ENCODE measurements around the gene NFIB. TPM values are rescaled to one million over a fixed set of nuclear protein-coding genes. Genes with fewer than 3 reads are reported as not detected.

The NFIB gene
- total RNA-seq, 1 donor from 2014 or later, result 9.4 TPM

DNA sequence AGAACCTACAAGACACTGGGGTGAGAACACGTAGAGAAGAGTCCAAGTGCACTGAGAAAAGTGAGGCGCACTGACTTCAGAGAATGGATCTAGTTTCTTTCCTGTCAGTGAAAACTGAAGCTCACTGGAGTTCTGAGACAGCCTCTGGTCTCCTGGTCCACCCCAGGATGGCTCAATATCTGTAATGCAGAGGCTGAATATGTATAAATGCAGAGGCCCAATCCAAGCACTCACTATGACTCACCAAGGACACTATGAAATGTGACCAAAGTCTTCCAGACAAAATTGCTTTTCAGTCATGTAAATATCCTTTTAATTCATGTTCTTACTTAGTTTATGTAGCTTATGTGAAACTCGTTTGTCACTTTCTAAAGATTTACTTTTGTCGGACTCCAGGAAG lies 53.8 kb downstream of the NFIB start:
- Histone ChIP-seq H3K4me2 (ENCODE audit: low read length) (no peak overlapping the region), H3K36me3 (ENCODE audit: insufficient read depth, low read length) (no peaks in the 10 kb centered on the region), H3K4me1 (ENCODE audit: insufficient read depth, low read length) (peaks cover 7% of the 10 kb centered on the region), H4K20me1 (ENCODE audit: insufficient read depth, low read length) (peaks cover 32% of the 10 kb centered on the region), H3K9ac (ENCODE audit: low read length) (no peak overlapping the region), H2AFZ (ENCODE audit: low read depth, low read length) (no peak overlapping the region), H3K4me3 (ENCODE audit: insufficient read depth, low read depth, low read length) (no peak overlapping the region), H3K9me3 (ENCODE audit: insufficient read depth, low read depth, low read length) (no peaks in the 10 kb centered on the region), H3K27me3 (ENCODE audit: insufficient read depth, low read length) (no peaks in the 10 kb centered on the region), H3K27ac (ENCODE audit: low read depth, low read length) (no peak overlapping the region), H3K79me2 (ENCODE audit: insufficient read depth, low read length) (peaks cover 78% of the 10 kb centered on the region)
- DNase-seq (ENCODE audit: low read depth) (no peak), FAIRE-seq (no peak)
- Mint-ChIP-seq H3K9me3 (ENCODE audit: unreplicated experiment) (no peaks in the 10 kb centered on the region), H3K4me1 (ENCODE audit: low read depth, unreplicated experiment) (peaks cover 3% of the 10 kb centered on the region), H3K4me3 (ENCODE audit: unreplicated experiment) (no peak overlapping the region), H3K36me3 (ENCODE audit: low read depth, unreplicated experiment) (peaks cover 3% of the 10 kb centered on the region), H3K27me3 (ENCODE audit: low read depth, unreplicated experiment) (no peaks in the 10 kb centered on the region), H3K27ac (ENCODE audit: unreplicated experiment) (no peak overlapping the region)
- TF ChIP-seq, protein P1, sequence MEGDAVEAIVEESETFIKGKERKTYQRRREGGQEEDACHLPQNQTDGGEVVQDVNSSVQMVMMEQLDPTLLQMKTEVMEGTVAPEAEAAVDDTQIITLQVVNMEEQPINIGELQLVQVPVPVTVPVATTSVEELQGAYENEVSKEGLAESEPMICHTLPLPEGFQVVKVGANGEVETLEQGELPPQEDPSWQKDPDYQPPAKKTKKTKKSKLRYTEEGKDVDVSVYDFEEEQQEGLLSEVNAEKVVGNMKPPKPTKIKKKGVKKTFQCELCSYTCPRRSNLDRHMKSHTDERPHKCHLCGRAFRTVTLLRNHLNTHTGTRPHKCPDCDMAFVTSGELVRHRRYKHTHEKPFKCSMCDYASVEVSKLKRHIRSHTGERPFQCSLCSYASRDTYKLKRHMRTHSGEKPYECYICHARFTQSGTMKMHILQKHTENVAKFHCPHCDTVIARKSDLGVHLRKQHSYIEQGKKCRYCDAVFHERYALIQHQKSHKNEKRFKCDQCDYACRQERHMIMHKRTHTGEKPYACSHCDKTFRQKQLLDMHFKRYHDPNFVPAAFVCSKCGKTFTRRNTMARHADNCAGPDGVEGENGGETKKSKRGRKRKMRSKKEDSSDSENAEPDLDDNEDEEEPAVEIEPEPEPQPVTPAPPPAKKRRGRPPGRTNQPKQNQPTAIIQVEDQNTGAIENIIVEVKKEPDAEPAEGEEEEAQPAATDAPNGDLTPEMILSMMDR (IDR thresholded peaks at IDR 0.05; ENCODE audit: insufficient read depth, low read depth, low read length), result no peak
- no peak for TF ChIP-seq EZH2 (IDR thresholded peaks at IDR 0.05; ENCODE audit: insufficient read depth, low read length)

DNA sequence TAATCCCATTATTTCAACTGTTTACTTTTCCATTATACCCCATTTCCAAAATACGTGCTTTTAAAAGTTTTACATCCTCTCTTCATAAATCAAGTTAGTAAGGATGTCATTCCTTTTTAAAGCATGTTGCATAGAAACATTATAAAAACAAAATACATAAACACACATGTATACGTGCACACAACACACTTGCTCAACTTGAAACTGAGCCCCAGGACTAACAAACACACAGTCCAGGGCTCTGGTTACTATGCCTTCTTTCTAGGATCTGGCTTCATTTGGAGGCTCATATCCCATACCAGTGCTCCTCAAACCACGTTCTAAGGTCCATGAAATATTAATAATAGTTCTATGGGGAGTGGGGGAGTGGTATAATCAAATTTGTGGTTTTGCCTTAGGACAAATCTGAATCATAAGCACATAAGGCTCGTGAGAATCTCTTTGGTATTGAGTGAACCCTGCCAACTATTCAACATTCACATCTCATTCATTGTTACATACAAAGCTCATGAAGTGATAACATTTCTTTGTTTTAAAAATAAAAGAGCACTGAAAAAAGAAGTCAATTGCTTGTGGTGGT lies 55.2 kb downstream of the NFIB start:
- no peak overlapping the region for H3K9ac ChIP-seq (ENCODE audit: low read length)
- H3K4me1 ChIP-seq (ENCODE audit: insufficient read depth, low read length), result peaks cover 7% of the 10 kb centered on the region
- H3K27me3 ChIP-seq (ENCODE audit: insufficient read depth, low read length), result no peaks in the 10 kb centered on the region
- no peaks in the 10 kb centered on the region for H3K9me3 ChIP-seq (ENCODE audit: insufficient read depth, low read depth, low read length)
- H3K4me3 Mint-ChIP-seq (ENCODE audit: unreplicated experiment), result no peak overlapping the region
- no peak overlapping the region for H3K4me3 ChIP-seq (ENCODE audit: insufficient read depth, low read depth, low read length)
- peaks cover 30% of the 10 kb centered on the region for H4K20me1 ChIP-seq (ENCODE audit: insufficient read depth, low read length)
- no peak for TF ChIP-seq EZH2 (IDR thresholded peaks at IDR 0.05; ENCODE audit: insufficient read depth, low read length)
- TF ChIP-seq, protein P1 (IDR thresholded peaks at IDR 0.05; ENCODE audit: insufficient read depth, low read depth, low read length), result no peak
- no peak overlapping the region for H3K27ac ChIP-seq (ENCODE audit: low read depth, low read length)
- H2AFZ ChIP-seq (ENCODE audit: low read depth, low read length), result no peak overlapping the region
- H3K27me3 Mint-ChIP-seq (ENCODE audit: low read depth, unreplicated experiment), result no peaks in the 10 kb centered on the region
- H3K27ac Mint-ChIP-seq (ENCODE audit: unreplicated experiment), result no peak overlapping the region
- no peaks in the 10 kb centered on the region for H3K36me3 ChIP-seq (ENCODE audit: insufficient read depth, low read length)
- FAIRE-seq (no peak), DNase-seq (ENCODE audit: low read depth) (peak; percentile 68)
- H3K4me1 Mint-ChIP-seq (ENCODE audit: low read depth, unreplicated experiment), result peaks cover 3% of the 10 kb centered on the region
- peaks cover 3% of the 10 kb centered on the region for H3K36me3 Mint-ChIP-seq (ENCODE audit: low read depth, unreplicated experiment)
- H3K79me2 ChIP-seq (ENCODE audit: insufficient read depth, low read length), result peaks cover 79% of the 10 kb centered on the region
- no peaks in the 10 kb centered on the region for H3K9me3 Mint-ChIP-seq (ENCODE audit: unreplicated experiment)
- H3K4me2 ChIP-seq (ENCODE audit: low read length), result no peak overlapping the region

DNA sequence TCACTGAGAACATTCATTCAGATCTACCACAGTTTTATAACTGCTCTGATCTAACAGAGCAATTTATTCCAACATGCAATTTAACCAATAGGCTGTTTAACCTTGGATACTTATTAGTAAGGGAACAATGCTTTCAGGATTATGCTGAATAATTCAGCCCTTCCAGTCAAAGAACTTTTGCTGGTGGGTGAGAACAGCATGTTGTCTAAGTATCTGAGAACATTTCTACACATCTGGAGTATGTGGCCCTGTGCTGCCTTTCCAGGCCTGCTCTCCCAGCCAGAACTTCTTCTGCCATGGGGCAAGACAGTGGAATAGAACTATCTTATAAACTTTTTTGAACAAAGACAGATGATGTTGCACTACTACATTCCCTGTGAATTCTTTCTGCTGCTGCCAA lies 55.8 kb downstream of the NFIB start:
- H3K27ac ChIP-seq (ENCODE audit: low read depth, low read length), result no peak overlapping the region
- no peak overlapping the region for H3K4me2 ChIP-seq (ENCODE audit: low read length)
- TF ChIP-seq EZH2 (IDR thresholded peaks at IDR 0.05; ENCODE audit: insufficient read depth, low read length), result no peak
- TF ChIP-seq, protein P1 (IDR thresholded peaks at IDR 0.05; ENCODE audit: insufficient read depth, low read depth, low read length), result no peak
- H3K9me3 Mint-ChIP-seq (ENCODE audit: unreplicated experiment), result no peaks in the 10 kb centered on the region
- H3K27ac Mint-ChIP-seq (ENCODE audit: unreplicated experiment), result no peak overlapping the region
- no peaks in the 10 kb centered on the region for H3K36me3 ChIP-seq (ENCODE audit: insufficient read depth, low read length)
- peaks cover 80% of the 10 kb centered on the region for H3K79me2 ChIP-seq (ENCODE audit: insufficient read depth, low read length)
- H3K9ac ChIP-seq (ENCODE audit: low read length), result no peak overlapping the region
- no peak overlapping the region for H2AFZ ChIP-seq (ENCODE audit: low read depth, low read length)
- no peak overlapping the region for H3K4me3 Mint-ChIP-seq (ENCODE audit: unreplicated experiment)
- FAIRE-seq (peak; percentile 13), DNase-seq (ENCODE audit: low read depth) (no peak)
- no peaks in the 10 kb centered on the region for H3K27me3 Mint-ChIP-seq (ENCODE audit: low read depth, unreplicated experiment)
- no peaks in the 10 kb centered on the region for H3K9me3 ChIP-seq (ENCODE audit: insufficient read depth, low read depth, low read length)
- peaks cover 7% of the 10 kb centered on the region for H3K4me1 ChIP-seq (ENCODE audit: insufficient read depth, low read length)
- peaks cover 3% of the 10 kb centered on the region for H3K4me1 Mint-ChIP-seq (ENCODE audit: low read depth, unreplicated experiment)
- peaks cover 3% of the 10 kb centered on the region for H3K36me3 Mint-ChIP-seq (ENCODE audit: low read depth, unreplicated experiment)
- H3K27me3 ChIP-seq (ENCODE audit: insufficient read depth, low read length), result no peaks in the 10 kb centered on the region
- peaks cover 32% of the 10 kb centered on the region for H4K20me1 ChIP-seq (ENCODE audit: insufficient read depth, low read length)
- H3K4me3 ChIP-seq (ENCODE audit: insufficient read depth, low read depth, low read length), result no peak overlapping the region
